Measurements from ENCODE around the gene MFSD6L.
A peak's percentile ranks its signal among the peaks of the same experiment; 100 is the strongest.

MFSD6L gene

DNA sequence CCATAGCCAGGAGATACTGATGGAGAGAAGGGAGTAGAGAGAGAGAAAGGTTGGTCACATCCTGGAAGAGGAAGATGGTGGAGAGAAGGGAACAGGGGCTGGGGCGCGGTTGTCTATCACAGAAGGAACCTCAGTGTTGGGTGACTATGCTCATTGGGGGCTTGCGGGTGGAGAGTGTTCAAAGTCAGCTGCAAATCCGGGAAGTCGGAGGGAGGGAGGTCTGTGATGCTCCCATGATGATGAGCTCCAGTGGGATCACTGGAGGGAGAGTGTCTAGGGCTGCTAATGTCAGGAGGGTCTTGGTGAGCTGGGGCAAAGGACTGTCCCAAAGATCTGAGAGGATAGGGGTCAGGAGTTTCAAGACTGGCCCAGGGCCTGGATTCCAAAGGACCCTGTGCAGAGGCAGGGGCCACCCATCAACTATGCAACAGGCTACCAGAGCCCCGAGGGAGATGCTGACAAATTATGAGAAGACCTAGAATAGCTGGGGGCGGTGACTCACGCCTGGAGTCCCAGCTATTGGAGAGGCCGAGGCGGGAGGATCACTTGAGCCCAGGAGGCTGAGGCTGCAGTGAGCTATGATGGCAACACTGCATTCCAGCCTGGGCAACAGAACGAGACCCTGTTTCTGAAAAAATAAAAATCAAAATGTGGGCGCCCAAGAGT, 43.4 kb downstream of the MFSD6L start:
- no peak for DNase-seq (ENCODE audit: low read depth)
- no peak overlapping the region for H3K4me3 ChIP-seq (ENCODE audit: low read depth, low read length)

- no peak for DNase-seq (ENCODE audit: low read depth)
- no peak overlapping the region for H3K4me3 ChIP-seq (ENCODE audit: low read depth, low read length)
Measured at GRCh38 chr17:8754890-8755289, 44.3 kb downstream of the MFSD6L start.

GRCh38 chr17:8753976-8754440, 45.2 kb downstream of the MFSD6L start:
- H3K4me3 ChIP-seq (ENCODE audit: low read depth, low read length) = no peak overlapping the region
- DNase-seq (ENCODE audit: low read depth) = peak; percentile 0

- DNase-seq (ENCODE audit: low read depth) = no peak
- no peak overlapping the region for H3K4me3 ChIP-seq (ENCODE audit: low read depth, low read length)
Measured at GRCh38 chr17:8753136-8753975, 45.8 kb downstream of the MFSD6L start.

DNA sequence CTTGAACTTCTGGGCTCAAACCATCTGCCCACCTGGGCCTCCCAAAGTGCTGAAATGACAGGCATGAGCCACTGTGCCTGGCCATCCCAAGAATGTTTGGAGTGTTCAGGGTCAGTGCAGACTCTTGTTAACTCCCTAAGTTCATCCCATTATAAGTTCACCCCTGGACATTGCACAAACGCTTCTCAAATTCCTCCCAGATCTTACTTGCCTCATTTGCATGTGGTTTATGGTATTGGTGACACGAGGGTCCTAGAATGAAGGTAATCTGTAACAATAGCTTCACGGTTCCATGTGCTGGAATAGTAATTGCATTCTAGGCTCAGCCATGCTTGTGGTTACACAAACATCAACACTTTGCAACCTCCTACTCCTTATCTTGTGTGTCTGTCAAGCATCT, 49.5 kb downstream of the MFSD6L start:
- no peak for DNase-seq (ENCODE audit: low read depth)
- H3K4me3 ChIP-seq (ENCODE audit: low read depth, low read length) = no peak overlapping the region

DNA sequence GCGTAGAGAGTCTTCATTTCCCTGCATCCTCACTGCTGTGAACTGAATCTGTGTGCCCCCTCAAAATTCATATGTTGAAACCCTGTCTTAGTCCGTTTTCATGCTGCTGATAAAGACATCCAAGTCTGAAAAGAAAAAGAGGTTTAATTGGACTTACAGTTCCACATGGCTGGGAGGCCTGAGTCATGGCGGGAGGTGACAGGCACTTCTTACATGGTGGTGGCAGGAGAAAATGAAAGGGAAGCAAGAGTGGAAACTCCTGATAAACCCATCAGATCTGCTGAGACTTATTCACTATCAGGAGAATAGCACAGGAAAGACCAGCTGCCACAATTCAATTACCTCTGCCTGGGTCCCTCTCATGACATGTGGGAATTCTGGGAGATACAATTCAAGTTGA, 51.4 kb downstream of the MFSD6L start:
- no peak overlapping the region for H3K4me3 ChIP-seq (ENCODE audit: low read depth, low read length)
- no peak for DNase-seq (ENCODE audit: low read depth)
